ENCODE measurements around the gene PCSK5.
"Not testable (repeated sequence)": the region's sequence is repeated elsewhere in the genome, so short reads cannot be mapped to it uniquely, and the experiment has no call there.

Gene PCSK5

GRCh38 chr9:76330034-76330433 is 439.6 kb downstream of the PCSK5 start:
- DNase-seq: no peak

- no peak for DNase-seq
Measured at GRCh38 chr9:76333388-76333787, 442.9 kb downstream of the PCSK5 start.

- no peak for DNase-seq
Measured at GRCh38 chr9:76333964-76334363, 443.5 kb downstream of the PCSK5 start.

- DNase-seq: no peak
Measured at GRCh38 chr9:76336027-76336426, 445.6 kb downstream of the PCSK5 start.

GRCh38 chr9:76338418-76338817 is 447.9 kb downstream of the PCSK5 start:
- no peak for DNase-seq

GRCh38 chr9:76341616-76342015 is 451.1 kb downstream of the PCSK5 start:
- no peak for DNase-seq

GRCh38 chr9:76342201-76342600 is 451.7 kb downstream of the PCSK5 start:
- DNase-seq: no peak

GRCh38 chr9:76342858-76343257 is 452.4 kb downstream of the PCSK5 start:
- DNase-seq: no peak

- no peak for DNase-seq
Measured at GRCh38 chr9:76349865-76350264, 459.4 kb downstream of the PCSK5 start.

- DNase-seq: no peak
Measured at GRCh38 chr9:76351006-76351405, 460.5 kb downstream of the PCSK5 start.

- no peak for DNase-seq
Measured at GRCh38 chr9:76352026-76352620, 461.6 kb downstream of the PCSK5 start.

GRCh38 chr9:76353280-76353679 is 462.8 kb downstream of the PCSK5 start:
- DNase-seq: no peak

GRCh38 chr9:76354221-76354620 is 463.7 kb downstream of the PCSK5 start:
- no peak for DNase-seq

- DNase-seq: no peak
Measured at GRCh38 chr9:76355886-76356285, 465.4 kb downstream of the PCSK5 start.

GRCh38 chr9:76357555-76357954 is 467.1 kb downstream of the PCSK5 start:
- DNase-seq: no peak

- no peak for DNase-seq
Measured at GRCh38 chr9:76358628-76359280, 468.3 kb downstream of the PCSK5 start.

GRCh38 chr9:76359365-76359764 is 468.9 kb downstream of the PCSK5 start:
- DNase-seq: no peak

- no peak for DNase-seq
Measured at GRCh38 chr9:76359766-76360165, 469.3 kb downstream of the PCSK5 start.

GRCh38 chr9:76362332-76363031 is 472.0 kb downstream of the PCSK5 start:
- not testable (repeated sequence) for DNase-seq

GRCh38 chr9:76363032-76363395 is 472.5 kb downstream of the PCSK5 start:
- no peak for DNase-seq

GRCh38 chr9:76365028-76365427 is 474.6 kb downstream of the PCSK5 start:
- DNase-seq: no peak

- no peak for DNase-seq
Measured at GRCh38 chr9:76366275-76366674, 475.8 kb downstream of the PCSK5 start.

GRCh38 chr9:76369583-76369982 is 479.1 kb downstream of the PCSK5 start:
- no peak for DNase-seq

- DNase-seq: no peak
Measured at GRCh38 chr9:76370396-76371023, 480.0 kb downstream of the PCSK5 start.

All from activated CD4-positive, alpha-beta T cell treated with anti-CD3 and anti-CD28 coated beads, Interleukin-10, Interleukin-2, amounts not matched to agents 100 ng/mL and 50 ng/mL, durations not matched to agents 16 hours and 8 hours (primary cell).